Stimulated activated CD4-positive, alpha-beta T cell treated with anti-CD3 and anti-CD28 coated beads, Interleukin-2, amount 100 ng/mL, for 48 hours (primary cell): ENCODE results near the gene GPR176.

Source experiments
- DNase-seq, 2 donors: peaks; one replicate each; pipeline ENCODE4 v3.0.0-alpha.2; 2020

The GPR176 gene

DNA sequence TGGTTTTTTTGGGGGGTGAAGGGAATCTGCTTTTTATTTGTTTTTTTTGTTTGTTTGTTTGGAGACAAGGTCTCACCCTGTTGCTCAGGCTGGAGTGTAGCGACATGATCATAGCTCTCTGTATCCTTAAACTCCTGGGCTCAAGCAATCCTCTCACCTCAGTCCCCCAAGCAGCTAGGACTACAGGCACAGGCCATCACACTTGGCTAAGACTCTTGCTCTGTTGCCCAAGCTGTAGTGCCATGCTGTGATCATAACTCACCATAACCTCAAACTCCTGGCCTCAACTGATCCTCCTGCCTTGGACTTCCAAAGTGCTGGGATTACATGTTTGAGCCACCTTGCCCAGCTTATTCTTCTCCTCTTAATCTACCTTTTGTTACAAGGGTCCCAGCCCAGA is 31.8 kb downstream of the GPR176 start:
- DNase-seq, result no peak

DNA sequence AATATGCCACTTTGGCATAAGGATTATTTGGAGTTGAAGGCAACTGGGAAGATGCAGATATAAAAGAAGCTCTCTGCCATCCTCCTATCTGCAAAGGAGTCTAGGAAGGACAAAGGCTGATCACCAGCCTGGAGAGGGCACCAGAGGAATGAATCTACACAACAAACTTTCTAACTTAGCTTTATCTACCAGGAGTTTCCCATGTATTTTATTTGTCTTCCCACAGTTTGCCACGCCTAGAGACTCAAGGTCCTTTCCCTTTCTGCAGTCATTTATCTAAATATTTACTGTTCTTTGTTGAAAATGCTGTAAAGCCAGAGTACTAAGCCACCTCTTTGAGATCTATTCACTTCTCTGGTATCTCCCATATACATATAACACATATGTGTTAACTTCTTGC is 32.2 kb downstream of the GPR176 start:
- no peak for DNase-seq

DNA sequence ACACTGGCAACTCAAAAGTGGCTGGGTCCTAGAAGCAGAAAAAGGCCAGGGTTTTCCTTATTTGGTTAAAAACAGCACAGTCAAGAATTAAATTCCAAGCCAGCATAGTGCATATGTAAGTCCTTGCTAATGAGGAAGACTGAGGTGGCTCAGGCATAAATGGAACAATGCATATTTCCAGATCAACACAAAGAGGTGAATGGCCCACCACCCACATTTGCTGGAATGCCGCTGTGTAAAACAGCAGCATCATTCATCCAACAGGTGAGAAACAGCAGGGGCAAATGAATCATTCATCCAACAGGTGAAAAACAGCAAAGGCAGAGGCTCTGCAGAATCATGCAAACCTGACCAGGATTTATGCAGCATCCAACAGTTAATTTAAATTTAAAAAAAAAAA is 32.9 kb downstream of the GPR176 start:
- no peak for DNase-seq

DNA sequence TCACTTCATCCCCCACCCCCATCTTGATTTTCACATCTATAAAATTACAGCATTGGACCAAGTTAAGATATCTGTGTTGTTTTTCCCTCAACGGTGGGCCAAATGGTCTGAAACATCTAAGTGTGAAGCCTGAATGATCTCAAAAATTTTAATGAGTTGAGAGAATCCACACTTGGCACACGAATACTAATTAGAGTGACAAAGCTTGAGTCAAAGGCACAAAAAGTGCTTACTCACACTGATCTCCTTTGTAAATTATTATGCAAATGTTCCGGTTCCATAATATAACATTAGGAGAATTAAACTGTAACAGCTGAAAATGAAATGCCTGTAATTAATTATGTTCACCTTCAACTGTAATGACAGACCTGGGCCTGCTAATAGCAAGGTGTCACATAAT is 33.6 kb downstream of the GPR176 start:
- DNase-seq, result no peak

DNA sequence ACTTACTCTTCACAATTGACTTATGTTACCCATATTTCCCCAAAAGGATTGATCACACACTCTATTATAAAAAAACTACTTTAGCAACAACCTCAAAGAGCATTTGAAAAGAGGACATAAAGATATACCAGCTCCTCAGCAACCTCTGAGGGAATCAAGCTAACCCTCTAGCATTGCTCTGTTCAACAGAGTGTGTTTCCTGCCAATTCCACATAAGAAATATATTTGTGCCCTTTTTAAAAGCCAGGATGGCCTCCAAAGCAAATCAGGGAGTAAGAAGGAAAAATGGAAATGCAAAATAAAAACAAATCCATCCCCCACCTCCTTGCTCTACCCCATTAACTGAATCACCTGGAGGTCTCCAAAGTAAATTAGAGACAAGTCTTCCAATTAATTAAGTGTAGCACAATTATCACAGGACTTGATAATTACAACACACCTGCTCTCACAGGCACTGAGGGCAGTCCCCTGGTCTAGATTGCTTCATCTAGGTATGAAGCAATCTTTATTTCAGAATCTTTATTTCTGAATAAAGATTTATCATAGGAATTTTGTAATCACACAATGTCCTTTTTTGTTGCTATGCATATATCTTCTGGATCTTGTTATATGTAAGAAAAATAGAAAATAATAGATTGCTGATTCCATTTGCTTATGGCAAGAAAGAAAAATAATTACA is 34.8 kb downstream of the GPR176 start:
- DNase-seq, result no peak

DNA sequence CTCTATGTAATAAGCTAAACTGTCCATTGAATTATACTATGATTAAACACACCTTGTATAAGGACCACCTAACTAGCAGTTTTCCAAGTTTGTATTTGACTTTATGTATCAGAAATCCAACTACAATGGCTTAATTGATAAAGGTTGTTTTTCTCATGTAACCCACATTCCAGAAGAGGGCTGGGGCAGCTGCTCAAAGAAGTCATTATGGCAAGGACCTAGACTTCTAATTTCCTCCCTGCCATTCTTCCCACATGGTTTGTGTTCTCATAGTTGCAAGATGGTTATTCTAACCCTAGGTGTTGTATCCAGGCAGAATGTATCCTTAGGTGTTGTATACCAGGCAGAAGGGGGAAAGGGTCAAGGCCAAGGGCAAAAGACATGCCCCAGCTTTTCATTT is 35.7 kb downstream of the GPR176 start:
- DNase-seq, result no peak

DNA sequence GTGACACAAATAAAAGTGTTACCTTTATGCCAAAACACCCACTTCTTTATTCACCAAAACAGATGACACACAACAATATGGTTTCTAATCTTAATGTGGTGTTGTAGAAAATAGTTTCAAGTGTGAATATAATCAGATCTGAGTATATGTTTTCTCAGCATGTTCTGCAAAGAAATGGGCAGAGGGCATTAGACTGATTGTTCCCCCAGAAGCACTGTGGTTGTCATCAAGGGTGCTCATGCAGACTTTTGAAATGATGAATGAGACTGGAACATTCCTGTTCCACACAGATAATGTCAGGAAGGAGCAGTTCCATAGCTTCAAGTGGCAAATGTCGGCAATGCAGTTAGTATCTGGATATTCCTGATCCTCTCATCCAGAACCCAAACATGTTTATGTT is 37.5 kb downstream of the GPR176 start:
- no peak for DNase-seq

DNA sequence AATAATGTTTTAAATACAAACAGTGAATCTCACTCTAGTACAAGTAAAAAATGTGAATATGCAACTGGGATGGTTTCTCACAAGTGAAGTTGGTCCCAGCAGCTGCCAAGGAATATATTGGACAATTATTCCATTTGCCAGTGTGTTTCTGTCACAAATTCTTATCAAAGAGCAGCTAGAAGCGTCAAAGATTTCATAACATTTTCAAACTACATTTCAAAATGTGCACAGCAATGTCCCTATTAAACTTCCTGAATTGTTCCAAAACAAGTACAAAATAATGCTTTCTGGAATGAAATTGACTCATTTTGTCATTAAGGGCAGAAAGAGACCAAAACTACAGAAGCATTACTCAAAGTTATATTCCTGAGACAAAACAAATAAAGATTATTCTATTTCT is 38.3 kb downstream of the GPR176 start:
- no peak for DNase-seq

DNA sequence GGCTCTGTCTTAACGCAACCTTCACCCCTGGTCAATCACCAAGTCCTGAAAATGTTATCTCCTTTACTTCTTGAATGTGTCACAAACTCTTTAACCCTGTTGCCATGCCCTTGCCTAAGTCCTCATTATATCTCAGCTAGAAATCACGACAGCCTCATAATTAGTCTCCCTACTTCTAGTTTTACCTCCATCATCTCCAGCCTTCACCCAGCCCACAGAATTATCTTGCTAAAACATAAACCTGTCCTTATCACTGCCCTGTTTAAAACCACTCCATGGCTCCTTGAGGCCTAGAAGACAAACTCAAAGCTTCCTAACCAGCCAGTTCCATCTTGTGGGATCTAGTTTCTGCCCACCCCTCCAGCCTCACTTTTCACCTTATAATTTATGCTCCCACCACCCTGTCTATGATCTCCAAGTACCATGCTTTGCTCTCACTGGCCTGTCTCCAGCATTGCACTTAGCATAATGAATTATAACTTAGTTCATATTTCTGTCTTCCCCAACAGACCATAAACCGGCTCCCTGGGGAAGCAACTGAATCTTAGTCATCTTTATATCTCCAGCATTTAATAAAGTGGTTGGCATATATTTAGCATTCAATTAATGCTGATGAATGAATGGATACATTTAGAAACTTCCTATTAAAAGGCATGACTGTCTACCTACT is 39.2 kb downstream of the GPR176 start:
- no peak for DNase-seq

DNA sequence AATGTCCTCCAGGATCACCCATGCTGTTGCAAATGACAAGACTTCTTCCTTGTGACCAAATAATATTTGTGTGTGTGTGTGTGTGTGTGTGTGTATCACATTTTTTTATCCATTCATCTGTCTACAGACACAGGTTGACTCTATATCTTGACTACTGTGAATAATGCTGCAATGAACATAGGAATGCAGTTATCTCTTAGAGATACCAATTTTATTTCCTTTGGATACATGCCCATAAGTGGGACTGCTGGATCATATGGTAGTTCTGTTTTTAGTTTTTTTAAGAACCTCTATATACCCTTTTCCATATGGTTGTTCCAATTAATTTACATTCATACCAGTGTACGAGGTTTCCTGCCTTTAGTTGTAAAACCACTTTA is 41.7 kb downstream of the GPR176 start:
- DNase-seq, result no peak

DNA sequence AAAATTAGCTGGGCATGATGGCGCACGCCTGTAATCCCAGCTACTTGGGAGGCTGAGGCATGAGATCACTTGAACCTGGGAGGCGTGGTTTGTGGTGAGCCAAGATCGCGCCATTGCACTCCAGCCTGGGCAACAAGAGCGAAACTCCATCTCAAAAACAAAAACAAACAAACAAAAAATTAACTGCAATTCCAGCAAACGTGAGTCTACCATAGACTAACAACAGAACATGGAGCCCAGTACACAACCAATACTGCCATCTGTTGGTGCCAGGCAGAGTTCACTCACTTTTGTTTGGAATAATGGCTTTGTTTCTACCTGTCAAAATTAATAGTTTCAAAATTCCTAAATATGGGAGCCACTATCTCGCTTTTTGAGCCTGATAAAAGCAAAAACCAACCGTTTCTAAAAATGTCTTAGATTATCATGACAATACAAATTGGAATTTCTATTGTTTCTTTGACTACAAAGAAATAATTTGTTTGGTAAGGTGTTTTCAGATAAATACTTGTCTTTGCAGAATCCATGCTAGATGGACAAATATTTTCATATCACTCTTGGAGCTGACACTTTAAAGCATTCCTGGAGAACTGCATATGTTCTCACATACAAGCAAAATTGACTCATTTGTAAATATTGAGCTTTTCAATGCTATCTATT is 45.0 kb downstream of the GPR176 start:
- DNase-seq, result peak; percentile 4 to 5

DNA sequence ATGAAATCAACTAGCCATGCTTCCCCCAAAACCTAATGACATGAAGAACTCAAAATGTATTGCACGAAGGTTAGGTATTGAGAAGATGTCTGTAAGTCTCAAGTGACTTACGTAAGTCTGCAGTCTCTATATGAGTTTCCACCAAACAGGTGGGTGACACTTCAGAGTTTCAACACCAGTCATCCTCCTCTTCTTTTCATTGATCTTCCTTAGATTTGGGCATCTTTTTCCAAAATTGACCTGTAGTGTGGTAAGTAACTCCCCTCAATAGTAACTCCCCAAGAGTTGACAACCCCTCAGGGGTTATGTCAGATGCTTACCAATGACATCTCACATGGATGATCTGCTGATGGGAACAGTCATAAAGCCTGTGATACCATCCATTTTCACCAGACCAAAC is 46.1 kb downstream of the GPR176 start:
- DNase-seq, result no peak

DNA sequence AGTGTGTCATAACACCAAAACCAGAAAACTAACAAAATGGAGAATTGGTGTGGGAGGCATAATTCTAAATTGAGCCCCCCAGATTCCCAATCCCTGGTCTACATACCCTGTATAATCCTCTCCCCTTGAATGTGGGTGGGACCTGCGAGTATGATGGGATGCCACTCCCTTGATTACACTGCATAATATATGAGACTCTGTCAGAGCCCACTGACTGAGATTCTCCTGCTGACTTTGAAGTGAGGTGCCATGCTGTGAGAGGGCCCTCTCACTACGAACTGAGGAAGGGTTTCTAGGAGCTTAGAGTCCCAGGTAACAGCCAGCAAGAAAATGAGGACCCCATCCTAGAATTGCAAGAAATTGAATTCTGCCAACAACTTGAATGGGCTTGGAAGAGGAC is 49.5 kb downstream of the GPR176 start:
- DNase-seq, result no peak

DNA sequence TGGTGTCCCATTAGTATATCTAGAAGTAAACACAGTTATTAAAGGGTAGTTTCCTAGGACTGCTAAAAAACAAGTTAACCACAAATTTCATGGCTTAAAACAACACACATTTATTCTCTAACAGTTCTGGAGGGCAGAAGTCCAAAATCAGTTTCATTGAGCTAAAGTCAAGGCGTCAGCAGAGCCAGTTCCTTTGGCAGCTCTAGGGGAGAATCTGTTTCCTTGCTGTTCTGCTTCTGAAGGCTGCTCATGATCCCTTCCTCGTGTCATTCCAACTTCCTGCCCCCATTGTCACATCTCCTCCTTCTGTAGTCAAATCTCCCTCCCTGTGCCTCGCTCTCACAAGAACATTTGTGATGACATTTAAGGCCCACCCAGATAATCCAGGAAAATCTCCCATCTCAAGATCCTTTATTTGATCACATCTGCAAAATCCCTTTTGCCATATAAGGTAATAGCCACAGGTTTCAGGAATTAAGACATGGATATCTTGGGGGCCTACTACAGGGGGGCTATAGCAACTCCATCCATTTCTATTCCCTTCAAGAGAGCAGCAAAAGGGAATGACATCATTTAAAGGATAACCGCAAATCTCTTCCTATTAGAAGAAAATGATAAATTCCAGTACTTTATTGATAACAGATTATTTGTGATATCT is 50.1 kb downstream of the GPR176 start:
- no peak for DNase-seq

DNA sequence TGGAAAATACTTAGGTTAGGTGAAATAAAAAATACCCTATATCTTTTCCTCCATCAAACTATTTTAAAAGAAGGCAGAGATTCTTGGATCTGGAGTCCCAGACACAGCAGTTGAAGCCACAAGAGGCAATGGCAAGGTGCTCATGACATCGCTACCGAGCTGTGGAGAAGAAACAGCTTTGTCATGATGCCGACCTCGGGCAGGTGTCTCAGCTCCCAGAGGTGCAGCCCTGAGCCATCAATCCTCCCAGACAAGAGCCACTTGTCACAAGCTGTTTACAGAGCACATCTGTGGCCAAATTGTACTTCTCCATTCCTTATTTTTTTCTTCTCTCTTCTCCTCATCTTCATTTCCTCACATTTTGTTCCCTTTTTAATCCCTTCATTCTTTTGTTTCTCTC is 50.8 kb downstream of the GPR176 start:
- DNase-seq, result no peak

DNA sequence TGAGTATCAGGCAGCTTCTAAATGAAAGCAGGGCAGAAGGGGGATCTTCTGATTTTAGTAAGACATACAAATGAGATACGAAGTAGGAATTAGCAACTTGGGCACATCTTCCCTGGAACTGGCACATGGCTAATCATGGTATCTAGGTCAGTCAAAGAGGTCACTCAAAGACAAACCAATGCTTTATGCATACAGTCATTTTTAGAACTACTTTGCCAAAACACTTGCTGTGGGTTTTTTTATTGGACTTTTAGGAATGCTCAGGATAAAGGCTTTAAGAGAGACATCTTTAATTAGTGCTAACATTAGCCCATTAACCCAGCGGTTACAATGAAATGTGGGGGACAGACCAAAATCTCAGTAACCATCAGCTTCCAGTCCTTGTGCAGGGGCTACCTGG is 51.7 kb downstream of the GPR176 start:
- DNase-seq, result no peak

DNA sequence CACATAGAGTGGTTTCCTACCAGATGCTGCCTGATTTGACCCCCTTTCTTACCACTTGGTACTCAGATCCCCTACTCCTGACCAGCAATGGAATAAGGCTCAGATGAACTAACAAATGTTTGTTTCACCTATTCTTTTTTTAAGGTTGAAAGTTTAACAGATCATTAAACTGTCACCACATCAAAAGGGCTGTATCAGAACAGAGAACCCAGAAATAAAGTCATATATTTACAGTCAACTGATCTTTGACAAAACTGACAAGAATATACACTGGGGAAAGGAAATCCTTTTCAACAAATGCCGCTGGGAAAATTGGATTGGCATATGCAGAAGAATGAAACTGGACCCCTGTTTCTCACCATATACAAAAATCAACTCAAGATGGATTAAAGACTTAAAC is 56.0 kb downstream of the GPR176 start:
- DNase-seq, result no peak

DNA sequence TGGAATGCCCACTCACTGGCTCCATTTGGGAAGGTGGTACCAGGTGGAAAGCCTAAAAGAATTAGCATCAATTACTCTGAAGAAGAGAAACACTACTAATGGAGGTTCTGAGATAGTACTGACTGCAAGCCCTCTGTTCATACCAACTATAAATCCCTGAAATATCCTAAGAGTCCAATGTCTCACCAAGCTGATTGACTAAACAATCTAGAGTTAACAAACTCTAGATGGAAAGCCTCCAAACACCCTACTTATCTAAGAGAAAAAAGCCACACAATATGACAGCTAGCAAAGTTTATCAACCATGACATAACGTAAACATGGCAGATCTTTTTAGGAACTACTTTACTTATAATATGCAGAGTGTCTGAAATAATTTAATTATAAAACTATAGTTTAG is 59.2 kb downstream of the GPR176 start:
- DNase-seq, result no peak

DNA sequence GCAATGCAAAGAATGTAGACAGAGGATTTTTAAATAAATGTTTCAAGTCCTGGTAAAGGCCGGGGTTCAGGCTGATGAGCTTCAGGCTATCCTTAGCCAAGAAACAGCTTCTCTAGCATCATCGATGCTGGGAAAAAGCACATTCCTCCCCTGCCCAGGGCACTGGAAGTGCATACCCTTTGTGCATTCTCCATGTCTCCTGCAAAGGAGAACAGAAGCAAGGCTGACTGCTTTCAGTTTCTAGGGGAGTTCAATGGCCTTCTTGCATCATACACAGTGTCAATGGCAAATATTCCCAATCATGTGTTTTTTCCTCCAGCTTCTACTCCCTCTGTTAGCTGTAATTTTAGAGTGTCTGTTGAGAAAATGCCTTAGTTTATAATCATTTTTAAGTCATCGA is 59.9 kb downstream of the GPR176 start:
- no peak for DNase-seq

DNA sequence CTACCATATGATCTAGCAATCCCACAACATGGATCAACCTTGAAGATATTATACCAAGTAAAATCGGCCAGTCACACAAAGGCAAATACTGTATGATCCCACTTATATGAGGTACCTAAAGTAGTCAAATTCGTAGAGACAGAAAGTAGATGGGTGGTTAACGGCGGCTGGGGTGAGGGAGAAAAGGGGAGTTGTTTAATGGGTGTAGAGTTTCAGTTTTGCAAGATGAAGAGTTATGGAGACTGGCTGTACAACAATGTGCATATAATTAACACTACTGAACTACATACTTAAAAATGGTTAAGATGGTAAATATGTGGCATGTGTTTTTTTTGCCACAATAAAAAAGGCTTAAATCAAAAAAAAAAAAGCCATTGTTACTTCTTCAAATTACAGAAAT is 60.4 kb downstream of the GPR176 start:
- no peak for DNase-seq

DNA sequence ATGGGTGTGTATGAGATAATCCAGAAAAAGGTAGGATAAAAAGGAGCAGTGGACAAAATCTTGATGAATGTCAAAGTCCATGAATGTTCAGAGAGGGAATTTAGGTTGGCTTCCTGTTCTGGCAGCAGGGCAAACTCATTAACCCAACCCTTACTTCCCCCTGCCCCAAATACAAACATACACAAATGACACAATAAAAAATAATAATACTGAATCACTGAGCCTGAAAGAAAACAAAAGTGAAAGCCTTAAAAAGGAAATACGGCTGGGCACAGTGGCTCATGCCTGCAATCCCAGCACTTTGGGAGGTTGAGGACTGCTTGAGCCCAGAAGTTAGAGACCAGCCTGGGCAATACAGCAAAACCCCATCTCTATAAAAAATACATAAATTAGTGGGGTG is 62.9 kb downstream of the GPR176 start:
- DNase-seq, result no peak

DNA sequence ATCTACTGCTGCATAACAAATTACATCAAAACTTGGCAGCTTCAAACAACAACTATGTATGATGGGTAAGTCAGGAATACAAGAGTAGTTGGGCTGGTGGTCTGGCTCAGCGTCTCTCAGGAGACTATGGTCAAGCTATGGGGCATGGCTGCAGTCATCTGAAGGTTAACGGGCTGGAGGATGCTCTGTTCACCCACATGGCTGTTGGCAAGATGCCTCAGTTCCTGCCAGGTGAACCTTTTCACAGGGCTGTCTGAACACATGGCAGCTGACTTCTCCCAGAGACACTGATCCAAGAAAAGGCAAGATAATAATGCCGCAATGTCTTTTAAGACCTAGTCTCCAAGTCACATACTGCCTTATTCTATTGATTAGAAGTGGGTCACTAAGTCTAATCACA is 63.7 kb downstream of the GPR176 start:
- no peak for DNase-seq

DNA sequence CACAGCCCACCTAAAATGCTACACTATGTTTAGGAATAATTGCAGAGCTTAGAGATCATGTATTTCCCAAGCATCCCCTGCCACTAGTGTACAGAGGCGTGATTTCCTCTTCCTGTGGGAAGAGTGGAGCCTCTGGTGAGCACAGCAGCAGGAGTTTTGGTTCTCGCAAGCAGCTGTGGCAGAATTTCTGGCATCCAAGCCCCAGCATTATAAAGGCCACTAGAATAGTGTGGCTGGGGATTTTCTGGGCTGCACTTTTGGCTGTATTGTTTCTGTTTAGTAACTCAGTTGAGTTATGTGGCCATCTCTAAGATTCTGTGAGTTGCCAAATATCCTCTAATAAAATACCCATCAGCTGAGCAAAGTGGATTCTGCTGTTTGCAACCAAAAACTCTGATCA is 64.7 kb downstream of the GPR176 start:
- no peak for DNase-seq

DNA sequence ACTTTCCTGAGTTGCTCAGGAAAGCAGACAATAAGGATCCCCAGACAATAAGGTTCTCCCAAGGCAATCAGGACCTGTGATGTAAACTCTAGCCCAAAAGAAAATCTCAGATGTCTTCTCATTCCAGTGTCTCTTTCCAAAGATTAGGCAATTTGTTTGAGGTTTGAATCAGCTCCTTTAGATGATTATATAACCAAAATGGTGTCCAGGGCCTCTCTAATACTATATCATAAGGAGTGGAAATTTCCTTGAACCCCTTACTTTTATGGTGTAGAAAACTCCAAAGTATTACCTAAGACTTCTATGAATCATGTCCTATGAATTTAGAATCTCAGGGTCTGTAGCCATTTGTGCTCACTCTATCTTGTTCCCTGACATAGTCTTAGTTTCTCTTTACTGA is 65.9 kb downstream of the GPR176 start:
- DNase-seq, result no peak
